Spleen (tissue), 7 donors: ENCODE results near the gene LRRN2.

ENCODE experiments used
- CTCF ChIP-seq, 11 experiments: fragments of 200-600 bp in 7 of 11; fragments of 450-650 bp in 4 of 11; sonication (generic) in 4 of 11; IDR thresholded peaks in 8 of 11; conservative IDR thresholded peaks in 3 of 11; 1 replicate in 7 of 11; 2 replicates in 4 of 11; pipeline versions ENCODE4 v1.4.0 to v1.8.0; 2016 to 2021; ENCODE audit warnings: antibody characterized with exemption in 11 of 11, inconsistent platforms in 4 of 11, mild to moderate bottlenecking in 1 of 11
- POLR2A ChIP-seq, 3 donors: fragments of 450-650 bp; IDR thresholded peaks; one replicate each; pipeline ENCODE4 v1.5.1; 2017; ENCODE audit warnings: antibody characterized with exemption in 3 of 3, mild to moderate bottlenecking in 1 of 3
- donor health status: DM: no; HTN: no; CAD: no; lungs with moderate emphysema.
- donor health status: DM: no; HTN: no; CAD: no.
- donor health status: DM: no; HTN: no; CAD: no.

GRCh38 chr1:204619721-204620120, 65.8 kb downstream of the LRRN2 start:
- TF ChIP-seq CTCF (IDR thresholded peaks at IDR 0.05 in 8 of 11, conservative IDR thresholded peaks at IDR 0.05 in 3 of 11) (no peak), POLR2A (IDR thresholded peaks at IDR 0.05) (no peak)
